Measurements from ENCODE around the gene RAD50.

GRCh38 chr5:132561601-132562000 is 4.8 kb downstream of the RAD50 start:
- no peak for TF ChIP-seq EZH2phosphoT487 (IDR thresholded peaks at IDR 0.05)
- TF ChIP-seq CTCF (IDR thresholded peaks at IDR 0.05) = no peak
- TF ChIP-seq EZH2 (IDR thresholded peaks at IDR 0.05) = no peak
